HG03060 (cell line): ENCODE results near the gene DAGLB.

Experiments
- ATAC-seq: cut with Tn5 transposase; IDR thresholded peaks from one replicate; pipeline ENCODE4 v1.9.1; 2021; ENCODE audit warnings: low read depth, moderate number of reproducible peaks; ENCODE audit not compliant: unreplicated experiment

The DAGLB gene

DNA sequence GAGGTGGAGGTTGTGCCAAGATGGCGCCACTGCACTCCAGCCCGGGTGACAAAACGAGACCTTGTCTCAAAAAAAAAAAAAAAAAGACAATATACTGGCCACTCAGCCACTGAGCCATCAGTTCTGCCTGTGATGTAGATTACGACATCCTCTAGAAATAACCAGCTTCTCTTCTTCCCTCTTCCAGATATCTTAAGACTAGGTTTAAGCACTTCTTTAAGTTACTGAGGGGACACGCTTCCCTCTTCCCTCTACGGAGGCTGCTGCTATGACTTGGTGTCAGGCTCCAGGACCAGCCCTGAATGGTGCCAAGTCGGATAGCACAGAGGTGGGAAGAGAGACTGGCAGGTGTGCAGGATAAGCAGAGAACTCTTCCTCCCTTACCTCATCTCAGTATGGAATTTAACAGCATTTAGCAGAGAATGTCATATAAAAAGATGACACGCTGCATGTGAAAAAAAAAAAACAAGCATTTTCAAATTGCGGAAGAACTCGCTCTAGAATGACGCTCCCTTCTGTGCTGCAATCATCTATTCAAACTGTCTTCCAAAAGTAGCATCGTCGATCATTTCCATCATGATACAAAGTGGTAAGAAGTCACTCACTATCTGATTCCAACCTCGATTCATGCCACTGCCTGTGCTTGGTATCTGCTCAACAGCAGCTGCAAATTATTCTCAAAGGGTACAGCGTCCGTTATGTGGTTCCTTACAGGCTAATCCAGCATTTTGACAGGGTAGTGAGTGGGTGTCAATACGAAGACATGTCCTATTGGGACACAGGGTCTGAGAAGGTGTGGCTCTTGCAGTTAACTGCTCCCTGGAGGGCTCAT, 13.8 kb downstream of the DAGLB start:
- no peak for ATAC-seq

DNA sequence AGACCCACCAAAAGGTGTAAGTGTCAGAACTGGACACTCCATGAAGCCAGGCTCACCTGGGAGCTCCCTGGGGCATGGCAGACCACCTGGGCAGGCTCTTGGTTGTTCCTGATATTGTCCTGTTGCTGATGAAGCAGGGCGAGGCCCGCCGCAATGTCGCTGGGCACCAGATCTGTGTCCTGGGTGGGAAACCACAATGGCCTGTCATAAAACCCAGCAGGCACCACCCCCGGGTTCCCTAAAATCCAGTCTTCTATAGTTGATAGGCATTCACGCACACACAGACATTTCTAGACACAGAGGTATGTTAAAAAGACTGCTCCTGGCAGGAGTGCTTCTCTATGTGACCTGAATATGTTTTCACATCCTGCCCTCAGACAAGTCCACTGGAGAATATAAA, 15.0 kb downstream of the DAGLB start:
- no peak for ATAC-seq

DNA sequence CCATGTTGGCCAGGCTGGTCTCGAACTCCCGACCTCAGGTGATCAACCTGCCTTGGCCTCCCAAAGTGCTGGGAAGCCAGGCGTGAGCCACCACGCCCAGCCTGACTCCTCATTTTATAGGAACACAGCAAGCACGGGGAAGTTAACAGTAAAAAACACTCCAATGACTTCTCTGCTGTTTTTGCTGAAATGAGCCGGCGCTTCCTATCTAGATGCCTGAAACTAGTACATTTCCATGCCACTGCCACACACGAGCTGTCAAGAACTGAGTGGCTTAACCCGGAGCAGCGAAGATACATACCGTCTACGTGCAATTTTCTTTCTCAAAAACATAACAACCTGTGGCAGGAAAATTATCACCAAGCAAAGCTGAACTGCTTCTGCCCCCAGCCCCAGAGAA, 16.8 kb downstream of the DAGLB start:
- ATAC-seq = no peak

DNA sequence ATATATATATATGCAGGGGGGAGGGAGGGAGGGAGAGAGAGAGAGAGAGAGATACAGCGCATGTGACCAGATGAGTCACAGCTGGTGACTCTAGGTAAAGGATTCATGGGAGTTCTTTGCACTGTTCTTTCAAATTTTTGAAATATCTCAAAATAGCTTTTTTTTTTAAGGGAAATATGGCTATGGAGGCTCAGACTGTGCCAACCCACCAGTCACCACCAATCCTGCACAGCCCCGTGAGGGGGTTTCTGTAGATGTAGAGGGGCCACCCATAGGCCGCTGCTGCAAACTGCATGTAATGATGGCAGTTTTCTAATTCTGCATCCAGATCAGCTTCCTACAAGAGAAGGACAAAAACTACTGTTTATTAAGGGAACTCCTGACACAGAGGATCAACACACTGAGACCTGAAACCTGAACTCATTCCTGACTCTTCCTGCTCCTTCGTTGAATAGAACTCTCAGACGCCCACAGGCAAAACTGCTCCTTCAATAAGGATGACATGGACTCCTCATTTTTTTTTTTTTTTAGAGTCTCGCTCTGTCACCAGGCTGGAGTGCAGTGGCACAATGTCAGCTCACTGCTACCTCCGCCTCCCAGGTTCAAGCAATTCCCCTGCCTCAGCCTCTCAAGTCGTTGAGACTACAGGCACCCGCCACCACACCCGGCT, 17.3 kb downstream of the DAGLB start:
- ATAC-seq = no peak

DNA sequence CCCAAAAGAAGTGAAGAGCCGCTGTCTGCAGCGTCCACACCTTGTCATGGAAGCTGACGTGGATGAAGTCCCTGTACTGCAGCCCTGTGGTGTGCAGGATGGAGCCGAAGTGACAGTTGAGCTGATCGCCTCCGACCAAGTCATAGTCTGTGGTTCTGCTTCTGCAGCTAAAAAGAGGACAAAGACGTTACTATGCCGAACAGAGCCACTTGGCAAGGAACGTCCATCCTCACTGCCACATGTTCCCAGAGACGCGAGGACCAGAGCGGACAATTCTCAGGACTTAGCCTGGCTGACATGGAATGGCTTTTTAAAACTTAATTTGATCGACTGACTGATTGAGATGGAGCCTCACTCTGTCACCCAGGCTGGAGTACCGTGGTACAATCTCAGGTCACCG, 21.8 kb downstream of the DAGLB start:
- no peak for ATAC-seq

DNA sequence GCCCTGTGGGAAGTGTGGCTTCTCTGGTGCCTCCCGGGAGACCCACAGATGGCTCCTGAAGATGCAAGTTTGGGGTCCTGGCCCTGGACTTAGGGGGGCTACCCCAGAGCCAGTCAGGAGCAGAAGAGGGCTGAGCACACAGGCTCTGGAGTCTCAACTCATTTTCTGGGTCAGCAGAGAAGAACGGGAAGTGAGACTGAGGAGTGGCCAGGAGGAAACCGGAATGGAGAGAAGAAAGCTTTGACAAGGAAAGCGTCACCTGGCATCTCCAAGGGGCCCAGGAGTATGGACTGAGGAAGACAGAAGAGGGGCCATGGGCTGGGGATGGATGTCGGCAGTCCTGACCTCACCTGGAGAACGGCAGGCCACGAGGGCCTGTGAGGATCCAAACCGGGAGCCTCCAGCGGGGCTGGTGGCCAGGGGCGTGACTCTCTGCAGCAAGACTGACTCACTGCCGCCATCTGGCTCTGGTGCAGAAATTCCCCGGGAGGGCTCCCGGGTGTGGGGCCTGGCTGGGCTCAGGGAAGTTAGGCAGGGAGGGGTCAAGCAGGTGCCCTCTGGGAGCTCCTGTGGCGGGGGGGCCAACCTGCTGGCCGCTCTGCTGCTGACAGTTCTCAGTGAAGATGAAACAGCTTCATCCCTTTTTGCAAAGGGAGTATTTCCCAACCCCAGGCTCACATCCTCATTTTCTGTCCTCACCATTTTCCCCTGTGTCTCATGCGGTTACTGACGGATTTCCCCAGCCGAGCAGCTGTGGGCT, 23.6 kb downstream of the DAGLB start:
- no peak for ATAC-seq

DNA sequence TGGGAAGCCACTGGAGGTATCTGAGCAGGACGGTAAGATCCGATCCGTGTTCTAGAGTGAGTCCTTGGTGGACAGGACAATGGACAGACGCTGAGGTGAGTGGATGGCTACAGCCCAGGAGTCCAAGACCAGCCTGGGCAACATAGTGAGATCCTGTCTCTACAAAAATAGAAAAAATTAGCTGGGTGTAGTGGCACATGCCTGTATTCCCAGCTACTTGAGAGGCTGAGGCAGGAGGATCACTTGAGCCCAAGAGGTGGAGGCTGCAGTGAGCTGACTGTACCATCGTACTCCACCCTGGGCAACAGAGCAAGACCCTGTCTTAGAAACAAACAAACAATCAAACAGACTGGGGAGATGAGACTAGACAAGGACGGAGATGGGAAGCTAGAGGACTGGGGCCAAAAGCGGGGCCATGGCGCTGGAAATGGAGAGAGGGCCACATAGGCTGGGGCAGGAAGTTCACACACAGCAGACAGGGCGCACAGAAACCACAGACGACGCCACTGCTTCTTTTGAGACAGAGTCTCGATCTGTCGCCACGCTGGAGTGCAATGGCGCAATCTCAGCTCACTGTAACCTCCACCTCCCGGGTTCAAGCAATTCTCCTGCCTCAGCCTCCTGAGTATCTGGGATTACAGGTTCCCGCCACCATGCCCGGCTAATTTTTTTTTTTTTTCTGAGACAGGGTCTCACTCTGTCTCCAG, 24.7 kb downstream of the DAGLB start:
- no peak for ATAC-seq

DNA sequence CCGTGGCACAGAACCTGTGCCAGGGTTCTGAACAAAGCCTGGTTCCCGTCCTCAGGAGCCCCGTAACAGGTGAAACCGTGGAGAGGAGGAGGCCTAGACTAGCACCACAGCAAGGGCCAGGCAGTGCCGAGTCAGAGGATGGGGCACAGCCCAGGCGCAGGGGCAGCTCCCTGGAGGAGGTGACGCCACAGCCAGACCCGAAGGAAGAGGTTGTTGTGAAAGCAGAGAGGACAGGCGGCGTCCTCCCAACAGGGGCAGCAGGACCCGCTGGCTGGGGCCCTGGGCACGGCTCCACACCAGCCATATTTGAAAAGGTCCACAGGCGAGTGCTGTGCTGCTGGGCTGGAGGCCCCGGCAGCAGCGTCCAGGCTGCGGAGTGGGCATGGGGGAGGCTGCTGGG, 25.7 kb downstream of the DAGLB start:
- no peak for ATAC-seq

DNA sequence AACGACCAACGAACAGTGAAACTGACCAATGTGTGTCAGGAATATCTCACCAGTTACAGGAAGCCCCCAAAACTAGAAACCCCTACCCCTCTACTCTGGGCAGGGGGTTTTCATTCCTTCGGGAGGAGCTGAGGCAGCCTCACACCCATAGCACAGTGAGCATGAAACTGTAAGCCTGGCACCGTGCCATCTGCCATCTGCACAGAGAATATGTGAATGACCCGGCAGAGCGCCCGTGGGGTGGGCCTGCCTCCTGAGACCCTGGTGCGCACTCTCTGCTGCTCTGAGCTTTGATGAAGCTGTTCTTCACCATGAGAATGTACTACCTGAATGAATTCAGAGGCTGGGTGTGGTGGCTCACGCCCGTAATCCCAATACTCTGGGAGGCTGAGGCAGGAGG, 27.1 kb downstream of the DAGLB start:
- no peak for ATAC-seq

DNA sequence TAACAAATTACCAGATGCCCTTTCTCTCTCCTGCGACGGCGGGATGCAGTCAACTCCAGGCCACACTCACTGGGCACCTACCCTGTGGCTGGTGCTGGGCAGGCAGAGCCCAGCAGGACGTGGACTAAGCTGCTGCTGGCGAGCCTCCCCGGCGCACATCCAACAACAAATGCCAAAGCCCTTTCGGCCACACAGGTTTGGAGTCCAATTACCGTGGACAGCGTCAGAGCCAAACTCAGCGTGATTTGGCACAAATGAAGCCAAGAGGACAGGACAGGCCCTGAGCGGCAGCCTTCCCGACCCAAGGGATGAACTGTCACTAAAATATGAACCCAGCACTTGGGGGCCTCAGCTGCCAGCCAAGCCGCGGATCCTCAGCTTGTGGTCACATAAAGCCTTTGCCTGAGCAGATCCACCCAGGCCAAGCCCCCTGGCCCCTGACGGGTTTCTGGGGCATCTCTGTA, 28.4 kb downstream of the DAGLB start:
- no peak for ATAC-seq

DNA sequence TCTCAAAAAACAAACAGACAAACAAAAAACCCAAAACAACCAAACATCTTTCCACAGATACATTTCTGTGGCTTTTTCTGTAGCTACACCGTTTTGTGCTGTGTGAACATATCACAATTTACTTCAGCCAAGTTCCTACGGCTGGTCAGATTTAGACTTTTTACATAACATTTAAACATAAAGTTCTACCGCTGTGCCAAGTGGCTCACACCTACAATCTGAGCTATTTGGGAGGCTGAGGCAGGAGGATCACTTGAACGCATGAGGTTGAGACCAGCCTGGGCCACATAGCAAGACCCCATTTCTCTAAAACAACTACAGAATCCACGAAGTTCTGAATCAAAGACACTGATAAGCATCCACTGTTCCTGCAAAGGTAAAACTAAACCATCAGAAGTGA, 30.3 kb downstream of the DAGLB start:
- no peak for ATAC-seq

DNA sequence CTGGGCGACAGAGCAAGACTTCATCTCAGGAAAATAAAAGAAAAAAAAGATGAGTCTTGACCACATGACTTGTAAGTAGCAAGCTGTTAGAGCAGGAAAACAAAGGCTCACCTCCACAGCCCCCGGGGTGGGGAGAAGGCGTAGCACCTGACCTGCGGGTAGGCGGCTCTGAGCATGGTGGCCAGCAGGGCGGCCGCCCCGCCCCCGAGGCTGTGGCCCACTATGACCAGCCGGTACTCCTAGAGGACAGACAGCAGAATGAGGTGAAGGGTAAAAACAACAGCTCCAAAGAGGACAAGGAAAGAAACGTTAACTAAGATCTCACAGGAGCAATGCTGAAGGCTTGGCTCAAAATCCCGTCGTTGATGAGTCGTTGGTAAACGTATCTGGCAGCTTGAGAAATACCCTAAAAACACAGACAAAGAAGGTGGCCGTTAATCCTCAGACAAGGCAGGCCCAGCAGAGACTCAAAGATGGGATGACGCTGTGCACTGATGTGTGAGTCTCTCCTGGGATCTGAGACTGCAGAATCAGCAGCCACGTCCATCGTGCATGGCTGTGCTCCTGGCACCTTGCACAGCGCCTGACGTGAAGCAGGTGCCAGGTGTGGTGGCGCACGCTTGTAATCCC, 31.1 kb downstream of the DAGLB start:
- no peak for ATAC-seq

DNA sequence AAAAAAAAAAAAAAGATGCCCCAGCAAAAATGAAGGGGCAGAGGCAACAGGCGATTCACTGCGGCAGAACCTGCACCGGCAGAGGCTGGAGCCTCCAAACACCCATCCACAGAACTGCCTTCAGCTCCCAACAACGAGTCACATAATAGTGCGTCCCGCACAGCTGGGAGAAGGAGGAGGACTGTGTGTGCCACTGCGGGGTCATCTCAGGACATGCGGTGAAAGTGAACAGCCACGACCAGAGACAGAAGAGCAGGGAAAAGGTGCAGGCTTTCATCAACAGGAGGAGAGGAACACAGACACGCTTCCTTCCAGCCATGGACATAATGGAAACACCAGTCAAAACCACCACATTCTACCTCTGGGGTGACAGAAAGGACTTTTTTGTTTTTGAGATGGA, 34.1 kb downstream of the DAGLB start:
- ATAC-seq = no peak

DNA sequence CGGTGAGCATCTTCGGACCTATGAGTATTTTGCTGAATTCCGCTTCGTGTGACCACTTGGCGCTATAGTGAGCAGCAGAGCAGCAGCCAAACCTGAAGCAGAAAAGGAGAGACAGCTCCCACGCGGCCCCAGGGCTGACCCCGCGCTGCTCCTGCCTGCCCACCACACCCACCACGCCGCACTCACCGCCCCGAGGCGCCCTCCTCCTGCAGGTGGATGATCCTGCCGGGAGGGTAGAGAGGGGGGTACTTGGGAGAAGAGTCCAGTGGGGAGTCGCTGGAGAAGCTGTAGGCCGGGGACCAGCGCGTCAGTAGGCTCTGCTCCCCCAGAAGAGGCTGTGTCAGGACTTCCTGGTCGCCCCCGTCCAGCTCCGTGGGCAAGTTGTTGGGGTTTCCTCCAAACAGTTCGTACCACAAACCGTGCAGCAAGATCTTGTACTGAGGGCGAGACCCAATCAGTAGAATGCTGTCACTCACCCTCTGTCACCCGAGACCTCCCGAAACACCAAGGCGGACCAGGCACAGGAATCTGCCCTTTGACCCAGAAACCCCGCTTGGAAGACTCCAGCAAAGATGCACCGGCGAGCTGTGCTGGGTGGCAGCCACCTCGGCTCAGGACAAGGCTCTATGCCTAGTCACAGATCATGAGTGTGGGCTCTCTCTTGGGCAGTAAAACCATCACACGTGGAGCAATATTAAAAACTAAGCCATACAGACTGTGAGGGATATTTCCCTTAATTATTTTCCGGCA, 37.6 kb downstream of the DAGLB start:
- ATAC-seq = no peak

DNA sequence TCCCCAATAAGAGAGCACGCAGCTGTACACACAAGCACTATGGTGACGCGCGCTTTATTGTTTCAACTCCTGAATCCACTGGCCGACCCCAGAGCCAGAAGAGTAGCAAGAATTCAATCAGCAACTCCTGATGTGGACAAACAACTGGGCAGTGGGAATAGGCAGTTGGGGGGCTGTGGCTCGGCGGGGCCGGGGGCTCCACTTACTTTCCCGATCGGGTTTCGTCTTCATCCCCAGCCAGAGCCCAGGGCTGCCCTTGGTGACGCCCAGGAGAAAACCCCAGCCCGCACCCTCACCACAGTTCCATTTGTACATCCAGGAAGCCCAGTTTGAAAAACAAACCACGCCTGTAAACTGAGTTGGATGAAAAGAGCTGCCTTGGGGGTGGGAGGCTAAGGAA, 38.7 kb downstream of the DAGLB start:
- ATAC-seq = no peak

DNA sequence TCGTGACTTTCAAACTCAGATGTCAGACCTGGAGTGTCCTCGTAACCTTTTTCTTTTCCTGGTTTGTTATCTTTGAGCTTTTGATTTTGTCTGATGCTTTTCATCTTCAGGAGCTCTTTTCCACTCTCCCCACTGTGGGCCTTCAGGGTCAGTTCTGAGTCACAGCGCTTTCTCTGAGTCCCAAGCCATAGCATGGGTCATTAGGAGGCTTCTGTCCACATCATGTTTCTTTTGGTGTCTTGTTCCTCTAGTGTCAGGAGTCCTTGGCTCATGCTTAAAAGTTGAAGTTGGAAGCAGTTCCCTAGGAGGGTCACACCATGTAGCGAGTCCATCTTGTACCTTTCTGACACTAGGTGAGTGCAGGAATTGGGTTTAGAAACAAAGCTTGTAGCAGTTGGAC, 40.3 kb downstream of the DAGLB start:
- ATAC-seq = no peak

DNA sequence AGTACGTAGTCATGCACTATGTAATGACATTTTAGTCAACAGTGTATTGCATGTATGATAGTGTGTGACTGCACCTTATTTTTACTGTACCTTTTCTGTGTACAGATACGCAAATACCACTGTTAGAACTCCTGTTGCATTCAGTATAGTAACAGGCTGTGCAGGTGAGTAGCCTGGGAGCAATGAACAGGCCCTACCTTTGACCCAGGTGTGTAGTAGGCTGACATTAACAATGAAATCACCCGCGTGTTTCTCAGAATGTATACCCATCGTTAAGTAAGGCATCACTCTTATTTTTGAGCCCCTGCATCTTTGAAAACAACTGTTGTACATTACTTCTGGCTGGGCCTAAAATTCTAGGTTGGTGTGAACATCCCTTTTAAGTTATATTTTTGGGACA, 41.6 kb downstream of the DAGLB start:
- no peak for ATAC-seq

DNA sequence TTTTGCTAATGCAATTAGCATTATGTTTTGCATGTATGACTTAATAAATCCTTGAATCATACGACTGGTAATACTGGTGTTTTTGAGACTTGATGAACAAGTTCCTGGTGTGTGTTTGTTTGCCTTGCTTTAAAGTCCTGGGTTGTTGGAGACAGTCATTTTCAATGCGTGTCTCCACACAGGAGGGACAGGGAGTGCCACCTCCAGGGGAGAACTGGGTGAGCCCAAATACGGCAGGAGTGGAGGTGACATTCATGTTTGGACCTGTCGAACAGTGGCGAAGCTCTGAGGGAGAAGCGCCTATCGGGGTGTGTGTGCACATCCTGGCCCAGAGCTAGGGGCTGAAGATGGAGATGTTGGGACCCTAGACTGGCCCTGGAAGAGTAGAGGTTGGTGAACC, 43.8 kb downstream of the DAGLB start:
- no peak for ATAC-seq

DNA sequence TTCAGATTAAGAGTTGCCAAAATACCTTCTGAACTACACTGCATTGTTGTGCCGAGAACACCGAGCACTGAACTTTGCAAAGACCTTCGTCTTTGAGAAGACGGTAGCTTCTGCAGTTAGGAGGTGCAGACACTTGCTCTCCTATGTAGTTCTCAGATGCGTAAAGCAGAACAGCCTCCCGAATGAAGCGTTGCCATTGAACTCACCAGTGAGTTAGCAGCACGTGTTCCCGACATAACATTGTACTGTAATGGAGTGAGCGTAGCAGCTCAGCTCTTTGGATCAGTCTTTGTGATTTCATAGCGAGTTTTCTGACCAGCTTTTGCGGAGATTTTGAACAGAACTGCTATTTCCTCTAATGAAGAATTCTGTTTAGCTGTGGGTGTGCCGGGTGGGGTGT, 45.0 kb downstream of the DAGLB start:
- no peak for ATAC-seq

DNA sequence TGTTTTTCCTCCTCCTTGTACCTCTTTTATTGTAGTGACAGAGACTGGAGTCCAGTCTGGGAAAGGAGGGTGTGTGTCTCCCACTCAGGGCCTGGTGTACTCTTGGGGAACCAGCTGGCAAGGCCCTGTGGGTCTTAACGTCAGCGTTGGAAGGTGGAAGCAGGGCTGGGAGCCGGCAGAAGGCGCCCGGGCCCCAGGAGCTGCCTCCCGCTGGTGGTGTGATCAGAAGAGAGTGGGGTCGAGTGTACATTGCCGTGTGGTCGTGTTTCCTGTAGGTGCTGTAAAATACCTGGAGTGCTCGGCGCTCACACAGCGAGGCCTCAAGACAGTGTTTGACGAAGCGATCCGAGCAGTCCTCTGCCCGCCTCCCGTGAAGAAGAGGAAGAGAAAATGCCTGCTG, 45.7 kb downstream of the DAGLB start:
- ATAC-seq = no peak
